HL-60 (cell line): ENCODE measurements around the gene ANKS6.

ENCODE experiments used
- DNase-seq, 2 experiments: peaks; one replicate each; pipeline ENCODE4 v3.0.0-alpha.2; 2010 to 2020; ENCODE audit warnings: low read depth in 1 of 2, low spot score in 1 of 2
- H3K27ac ChIP-seq: fragments of 250-450 bp; sonication (Bioruptor Pico); replicated peaks from 2 replicates; pipeline ENCODE4 v1.5.1; 2020; ENCODE audit warnings: mild to moderate bottlenecking, moderate library complexity
- H3K27me3 ChIP-seq: fragments of 250-450 bp; sonication (Bioruptor Pico); 2 replicates; pipeline ENCODE4 v1.5.1; 2021; ENCODE audit warnings: mild to moderate bottlenecking, moderate library complexity; ENCODE audit not compliant: insufficient read depth, poor library complexity, severe bottlenecking
- H3K4me3 ChIP-seq: replicated peaks from 2 replicates; pipeline ENCODE4 v1.5.1; 2011; ENCODE audit warnings: mild to moderate bottlenecking, control low read depth, low read length; ENCODE audit not compliant: insufficient read depth
- CTCF ChIP-seq: IDR thresholded peaks from one replicate; pipeline ENCODE4 v1.5.1; 2011; ENCODE audit warnings: low read length, control low read depth, inconsistent platforms; ENCODE audit not compliant: insufficient read depth
- GABPA ChIP-seq: IDR thresholded peaks from 2 replicates; pipeline ENCODE4 v1.6.1; 2012; ENCODE audit warnings: low read depth
- POLR2AphosphoS5 ChIP-seq: IDR thresholded peaks from 2 replicates; pipeline ENCODE4 v1.6.1; 2012; ENCODE audit warnings: low read depth
- REST ChIP-seq: IDR thresholded peaks from 2 replicates; pipeline ENCODE4 v1.6.1; 2012; ENCODE audit warnings: low read depth; ENCODE audit not compliant: insufficient replicate concordance
- SPI1 ChIP-seq: IDR thresholded peaks from 2 replicates; pipeline ENCODE4 v1.6.1; 2012; ENCODE audit warnings: low read depth, mild to moderate bottlenecking, borderline replicate concordance

ANKS6 gene

GRCh38 chr9:98808411-98808815 is 12.1 kb upstream of the ANKS6 start:
- Histone ChIP-seq H3K27ac (no peak overlapping the region), H3K4me3 (peak overlapping the region; percentile 46), H3K27me3 (peaks cover 33% of the 10 kb centered on the region)
- TF ChIP-seq GABPA = no peak
- no peak for TF ChIP-seq POLR2AphosphoS5
- no peak for TF ChIP-seq REST
- TF ChIP-seq SPI1 = no peak
- no peak for TF ChIP-seq CTCF
- no peak for DNase-seq

GRCh38 chr9:98807814-98808195 is 11.4 kb upstream of the ANKS6 start:
- DNase-seq = no peak
- Histone ChIP-seq H3K27ac (no peak overlapping the region), H3K27me3 (peaks cover 39% of the 10 kb centered on the region), H3K4me3 (peak overlapping the region; percentile 46)
- TF ChIP-seq SPI1 = no peak
- no peak for TF ChIP-seq GABPA
- TF ChIP-seq CTCF = no peak
- no peak for TF ChIP-seq POLR2AphosphoS5
- no peak for TF ChIP-seq REST

GRCh38 chr9:98807070-98807813 is 10.9 kb upstream of the ANKS6 start, which contains the start of gene GALNT12:
TSS of gene GALNT12 (plus strand) at chr9:98807670. CDS start at chr9:98807699, 29 bp downstream.
- no peak within 1 kb of the TSS for H3K27ac ChIP-seq
- peaks cover 40% of the 10 kb centered on the region for H3K27me3 ChIP-seq
- no peak for TF ChIP-seq GABPA
- no peak for TF ChIP-seq REST
- no peak for TF ChIP-seq POLR2AphosphoS5
- no peak for TF ChIP-seq CTCF
- TF ChIP-seq SPI1 = no peak
- peak within 1 kb of the TSS; percentile 46 for H3K4me3 ChIP-seq
- DNase-seq = no peak
